Neural cell (in vitro differentiated cells): Measurements from ENCODE around the gene EREG. TPM values are rescaled to one million over a fixed set of nuclear protein-coding genes. Genes with fewer than 3 reads are reported as not detected.

Source experiments
- H2AFZ ChIP-seq: fragments of 200-600, 300-800 bp; sonication (generic), shearing (Covaris generic); 2 replicates; pipeline ENCODE4 v1.6.0; 2014; ENCODE audit warnings: low read depth, mild to moderate bottlenecking, antibody characterized with exemption, low read length, moderate library complexity
- H3F3A ChIP-seq: fragments of 200-600 bp; shearing (Covaris generic); 2 replicates; pipeline ENCODE4 v1.6.1; 2016; ENCODE audit warnings: mild to moderate bottlenecking, moderate library complexity, mixed read lengths, antibody characterized with exemption, low read length; ENCODE audit not compliant: insufficient read depth, poor library complexity, severe bottlenecking
- H3K27ac ChIP-seq: fragments of 200-600, 300-800 bp; sonication (generic), shearing (Covaris generic); 2 replicates; pipeline ENCODE4 v1.5.1; 2014; ENCODE audit warnings: mild to moderate bottlenecking, low read length, moderate library complexity
- H3K27me3 ChIP-seq: fragments of 300-800, 200-600 bp; sonication (generic), shearing (Covaris generic); 2 replicates; pipeline ENCODE4 v1.6.0; 2014; ENCODE audit warnings: mild to moderate bottlenecking, low read depth, low read length, moderate library complexity; ENCODE audit not compliant: insufficient read depth
- H3K36me3 ChIP-seq: fragments of 300-800, 200-600 bp; sonication (generic), shearing (Covaris generic); 2 replicates; pipeline ENCODE4 v1.5.1; 2014; ENCODE audit warnings: mild to moderate bottlenecking, antibody characterized with exemption, low read length, moderate library complexity; ENCODE audit not compliant: insufficient read depth
- H3K4me2 ChIP-seq: fragments of 300-800, 200-600 bp; sonication (generic), shearing (Covaris generic); 2 replicates; pipeline ENCODE4 v1.6.0; 2014; ENCODE audit warnings: mild to moderate bottlenecking, low read length
- H3K4me3 ChIP-seq: fragments of 300-800, 200-600 bp; sonication (generic), shearing (Covaris generic); 2 replicates; pipeline ENCODE4 v1.5.1; 2014; ENCODE audit warnings: mild to moderate bottlenecking, low read length, moderate library complexity
- H3K79me2 ChIP-seq: fragments of 200-600 bp; shearing (Covaris generic); replicated peaks from 2 replicates; pipeline ENCODE4 v1.6.0; 2014; ENCODE audit warnings: mild to moderate bottlenecking, low read length, moderate library complexity; ENCODE audit not compliant: insufficient read depth
- H3K9ac ChIP-seq: fragments of 300-800, 200-600 bp; sonication (generic), shearing (Covaris generic); 2 replicates; pipeline ENCODE4 v1.6.1; 2016; ENCODE audit warnings: mild to moderate bottlenecking, low read length, mixed read lengths
- H3K9me2 ChIP-seq: fragments of 200-600 bp; shearing (Covaris generic); 2 replicates; pipeline ENCODE4 v1.6.1; 2016; ENCODE audit warnings: mild to moderate bottlenecking, low read length, mixed read lengths; ENCODE audit not compliant: insufficient read depth
- H3K9me3 ChIP-seq: fragments of 200-600, 300-800 bp; sonication (generic), shearing (Covaris generic); 2 replicates; pipeline ENCODE4 v1.6.1; 2016; ENCODE audit warnings: mild to moderate bottlenecking, mixed run types, low read length, moderate library complexity, mixed read lengths
- H4K20me1 ChIP-seq: fragments of 200-600 bp; shearing (Covaris generic); 2 replicates; pipeline ENCODE4 v1.6.1; 2016; ENCODE audit warnings: mild to moderate bottlenecking, mixed run types; ENCODE audit not compliant: insufficient read depth
- EP300 ChIP-seq: fragments of 450-650 bp; conservative IDR thresholded peaks from 2 replicates; pipeline ENCODE4 v1.6.1; 2014; ENCODE audit warnings: antibody characterized with exemption, mild to moderate bottlenecking, moderate library complexity; ENCODE audit not compliant: poor library complexity, severe bottlenecking
- EZH2 ChIP-seq: fragments of 200-600, 300-800 bp; shearing (Covaris generic), sonication (generic); IDR thresholded peaks from 2 replicates; pipeline ENCODE4 v1.6.1; 2014; ENCODE audit warnings: antibody characterized with exemption, low read length, borderline replicate concordance, mild to moderate bottlenecking; ENCODE audit not compliant: insufficient read depth, poor library complexity, severe bottlenecking
- MXI1 ChIP-seq: fragments of 450-650 bp; conservative IDR thresholded peaks from 2 replicates; pipeline ENCODE4 v1.6.1; 2014; ENCODE audit warnings: antibody characterized with exemption, mild to moderate bottlenecking; ENCODE audit not compliant: poor library complexity, severe bottlenecking
- POLR2AphosphoS5 ChIP-seq: IDR thresholded peaks from 2 replicates; pipeline ENCODE4 v1.6.1; 2012
- RAD21 ChIP-seq: fragments of 450-650 bp; conservative IDR thresholded peaks from 2 replicates; pipeline ENCODE4 v1.6.1; 2014; ENCODE audit warnings: antibody characterized with exemption, mild to moderate bottlenecking, moderate library complexity
- REST ChIP-seq: IDR thresholded peaks from 2 replicates; pipeline ENCODE4 v1.6.1; 2012; ENCODE audit warnings: borderline replicate concordance
- SMC3 ChIP-seq: fragments of 450-650 bp; conservative IDR thresholded peaks from 2 replicates; pipeline ENCODE4 v1.6.1; 2014; ENCODE audit warnings: antibody characterized with exemption, mild to moderate bottlenecking, moderate library complexity; ENCODE audit not compliant: poor library complexity
- TAF1 ChIP-seq: IDR thresholded peaks from 2 replicates; pipeline ENCODE4 v1.6.1; 2012; ENCODE audit warnings: low read depth
- polyA plus RNA-seq: library from polyadenylated mRNA; depleted of rRNA; stranded (reverse); fragments of >200 nt; gene quantifications from 2 replicates; pipeline ENCODE4 v1.2.3, GENCODE V29; 2014
- TF ChIP-seq, protein P1 (sequence below): fragments of 450-650 bp; IDR thresholded peaks from 2 replicates; pipeline ENCODE4 v1.5.1; 2014; ENCODE audit warnings: antibody characterized with exemption, mild to moderate bottlenecking, moderate library complexity; ENCODE audit not compliant: poor library complexity, severe bottlenecking

The EREG gene
- polyA plus RNA-seq, 1 donor from 2014 or later, result not detected

GRCh38 chr4:74365761-74366160 is 816 bp downstream of the EREG start:
- Histone ChIP-seq H2AFZ (no peak overlapping the region), H3K9me3 (no peaks in the 10 kb centered on the region), H3K4me3 (peak overlapping the region; percentile 61), H3K9me2 (no peaks in the 10 kb centered on the region), H3K36me3 (no peaks in the 10 kb centered on the region), H4K20me1 (no peaks in the 10 kb centered on the region), H3K27me3 (peaks cover 30% of the 10 kb centered on the region), H3F3A (no peaks in the 10 kb centered on the region), H3K27ac (no peak overlapping the region), H3K4me2 (no peak overlapping the region), H3K9ac (no peak overlapping the region), H3K79me2 (no peaks in the 10 kb centered on the region)
- TF ChIP-seq EP300 (no peak), REST (no peak), EZH2 (no peak), MXI1 (no peak), RAD21 (no peak), TAF1 (no peak), SMC3 (no peak)

DNA sequence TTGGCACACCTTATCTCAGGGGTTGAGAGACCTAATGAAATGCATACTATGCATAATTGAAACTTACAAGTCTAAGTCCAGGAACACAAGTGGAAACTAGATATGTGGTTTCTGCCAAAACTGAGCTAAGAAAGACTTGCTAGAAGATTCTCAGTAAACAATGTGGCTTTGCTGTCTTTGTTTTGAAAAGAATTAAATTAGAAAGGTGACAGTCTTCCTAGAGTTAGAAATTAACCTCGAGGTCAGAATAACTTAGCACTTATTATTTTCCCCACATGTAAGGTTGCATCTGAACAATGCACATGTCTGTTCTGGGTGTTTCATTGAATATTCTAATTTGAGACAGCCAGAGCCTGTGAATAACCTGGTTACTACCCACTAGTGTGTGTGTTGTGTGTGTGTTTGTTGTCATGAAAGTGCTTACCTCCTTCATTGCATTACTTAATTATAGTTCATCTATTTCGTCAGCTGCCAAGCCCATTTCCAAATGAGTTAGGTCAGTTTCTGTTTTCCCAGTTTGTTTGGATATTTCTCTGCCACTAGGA is 1.5 kb downstream of the EREG start:
- Histone ChIP-seq H3K27me3 (peaks cover 30% of the 10 kb centered on the region), H3K4me2 (no peak overlapping the region), H3K4me3 (no peak overlapping the region), H3K27ac (no peak overlapping the region), H3F3A (no peaks in the 10 kb centered on the region), H3K9me2 (no peaks in the 10 kb centered on the region), H3K36me3 (no peaks in the 10 kb centered on the region), H3K9ac (no peak overlapping the region), H4K20me1 (no peaks in the 10 kb centered on the region), H2AFZ (no peak overlapping the region), H3K79me2 (no peaks in the 10 kb centered on the region), H3K9me3 (no peaks in the 10 kb centered on the region)
- no peak for TF ChIP-seq EZH2
- TF ChIP-seq, protein P1, sequence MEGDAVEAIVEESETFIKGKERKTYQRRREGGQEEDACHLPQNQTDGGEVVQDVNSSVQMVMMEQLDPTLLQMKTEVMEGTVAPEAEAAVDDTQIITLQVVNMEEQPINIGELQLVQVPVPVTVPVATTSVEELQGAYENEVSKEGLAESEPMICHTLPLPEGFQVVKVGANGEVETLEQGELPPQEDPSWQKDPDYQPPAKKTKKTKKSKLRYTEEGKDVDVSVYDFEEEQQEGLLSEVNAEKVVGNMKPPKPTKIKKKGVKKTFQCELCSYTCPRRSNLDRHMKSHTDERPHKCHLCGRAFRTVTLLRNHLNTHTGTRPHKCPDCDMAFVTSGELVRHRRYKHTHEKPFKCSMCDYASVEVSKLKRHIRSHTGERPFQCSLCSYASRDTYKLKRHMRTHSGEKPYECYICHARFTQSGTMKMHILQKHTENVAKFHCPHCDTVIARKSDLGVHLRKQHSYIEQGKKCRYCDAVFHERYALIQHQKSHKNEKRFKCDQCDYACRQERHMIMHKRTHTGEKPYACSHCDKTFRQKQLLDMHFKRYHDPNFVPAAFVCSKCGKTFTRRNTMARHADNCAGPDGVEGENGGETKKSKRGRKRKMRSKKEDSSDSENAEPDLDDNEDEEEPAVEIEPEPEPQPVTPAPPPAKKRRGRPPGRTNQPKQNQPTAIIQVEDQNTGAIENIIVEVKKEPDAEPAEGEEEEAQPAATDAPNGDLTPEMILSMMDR, result no peak
- no peak for TF ChIP-seq EP300
- no peak for TF ChIP-seq RAD21
- TF ChIP-seq TAF1, result no peak
- TF ChIP-seq MXI1, result no peak
- TF ChIP-seq POLR2AphosphoS5, result no peak
- no peak for TF ChIP-seq SMC3
- TF ChIP-seq REST, result no peak
